Measurements from ENCODE around the gene TMEM51.
A peak's percentile ranks its signal among the peaks of the same experiment; 100 is the strongest.
"Not testable (repeated sequence)": the region's sequence is repeated elsewhere in the genome, so short reads cannot be mapped to it uniquely, and the experiment has no call there.

Gene TMEM51

DNA sequence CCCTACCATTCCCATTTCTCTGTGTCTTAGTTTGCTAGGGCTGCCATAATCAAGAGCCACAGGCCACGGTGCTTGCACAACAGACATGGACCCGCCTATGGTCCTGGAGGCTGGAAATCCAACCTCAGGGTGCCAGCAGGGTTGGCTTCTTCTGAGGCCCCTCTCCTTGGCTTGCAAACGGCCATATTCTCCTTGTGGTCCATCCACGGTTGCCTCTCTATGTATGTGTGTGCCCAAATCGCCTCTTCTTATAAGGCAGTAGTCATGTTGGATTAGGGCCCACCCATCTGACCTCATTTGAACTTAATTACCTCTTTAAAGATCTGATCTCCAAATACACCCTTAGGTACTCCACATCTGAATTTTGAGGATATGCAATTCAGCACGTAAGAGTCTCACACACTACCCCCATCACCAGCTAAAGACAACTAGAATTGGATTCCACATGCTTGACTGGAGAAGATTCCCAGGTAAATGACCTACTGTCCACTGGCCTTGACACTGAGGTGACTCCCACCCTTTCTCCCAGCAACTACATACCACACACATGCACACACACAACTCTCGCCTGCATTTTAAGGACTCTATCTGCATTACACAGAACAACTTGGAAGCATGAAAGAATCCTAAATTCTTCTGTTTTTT is 28.3 kb upstream of the TMEM51 start:
- DNase-seq: no peak

DNA sequence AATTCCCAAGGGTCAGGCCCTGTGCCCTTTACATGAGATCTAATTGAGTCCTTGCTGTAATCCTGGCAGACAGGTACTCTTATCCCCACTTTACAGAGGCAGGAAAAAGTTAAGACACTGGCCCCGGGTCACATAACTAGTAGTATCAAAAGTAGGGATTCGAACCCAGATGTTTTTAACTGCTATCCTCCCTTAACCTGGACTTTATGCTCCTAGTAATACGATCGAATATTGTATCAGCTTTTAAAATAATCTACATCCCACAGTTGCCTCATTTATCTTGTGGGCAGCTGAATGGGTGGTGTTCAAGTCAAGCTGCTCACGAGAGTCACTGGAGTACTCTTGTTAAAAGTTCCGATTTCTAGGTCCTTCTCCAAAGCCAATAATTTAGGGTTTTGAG is 25.5 kb upstream of the TMEM51 start:
- no peak for DNase-seq

DNA sequence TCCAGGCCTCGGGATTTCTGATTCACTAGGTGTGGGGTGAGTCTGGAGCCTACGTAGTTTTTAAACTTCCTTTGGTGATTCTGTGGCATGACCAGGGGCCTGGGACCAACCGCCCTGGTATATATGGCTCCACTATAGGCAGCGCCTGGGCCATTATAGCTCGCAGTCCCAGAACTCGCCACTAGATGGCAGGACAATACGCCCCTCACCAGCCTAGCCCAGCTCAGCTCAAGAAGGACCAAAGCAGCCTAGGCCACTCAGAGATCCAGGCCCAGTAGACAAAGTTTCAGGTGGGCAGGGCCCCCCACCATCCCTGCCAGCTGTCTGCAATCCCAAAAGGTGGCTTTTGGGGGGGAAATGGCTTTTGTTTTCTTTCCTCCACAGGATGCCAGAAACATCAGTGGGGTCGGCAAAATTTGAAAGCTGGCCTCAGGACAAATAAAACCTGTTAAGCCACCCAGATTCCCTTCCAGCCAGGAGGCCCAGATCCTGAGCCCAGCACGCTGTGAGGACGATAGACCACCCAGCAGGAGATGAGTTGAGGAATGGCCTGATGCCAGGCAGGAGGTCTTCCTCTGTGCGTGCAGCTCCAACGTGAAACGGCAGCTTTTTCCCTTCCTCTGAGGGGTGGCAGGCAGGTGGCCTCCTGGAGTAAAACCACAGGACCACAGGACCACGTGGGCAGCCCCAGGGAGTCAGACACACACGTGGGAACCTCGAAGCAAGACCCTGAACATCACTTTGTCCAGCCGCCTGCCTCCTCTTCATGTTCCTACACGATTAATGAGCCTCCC is 24.8 kb upstream of the TMEM51 start:
- peak in 37 of 51 donors; percentile 2 to 67 (median 14) for DNase-seq

DNA sequence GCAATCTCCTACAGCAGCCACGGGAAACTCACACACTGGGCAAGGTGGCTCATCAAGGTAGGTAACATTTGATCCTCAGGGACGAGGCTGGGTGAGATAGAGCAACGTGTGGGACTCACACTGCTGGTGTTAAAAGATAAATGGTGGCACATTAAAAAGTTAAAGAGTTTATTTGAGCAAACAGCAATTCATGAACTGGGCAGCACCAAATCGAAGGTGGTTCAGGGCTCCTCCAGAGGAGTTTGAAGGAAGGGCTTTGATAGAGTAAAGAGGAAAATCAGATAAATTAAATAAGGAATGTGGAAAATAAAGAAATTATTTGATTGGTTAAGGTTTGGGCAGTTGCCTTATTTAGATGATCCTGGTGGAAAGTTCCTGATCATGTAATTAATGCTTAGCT is 23.6 kb upstream of the TMEM51 start:
- no peak for DNase-seq

DNA sequence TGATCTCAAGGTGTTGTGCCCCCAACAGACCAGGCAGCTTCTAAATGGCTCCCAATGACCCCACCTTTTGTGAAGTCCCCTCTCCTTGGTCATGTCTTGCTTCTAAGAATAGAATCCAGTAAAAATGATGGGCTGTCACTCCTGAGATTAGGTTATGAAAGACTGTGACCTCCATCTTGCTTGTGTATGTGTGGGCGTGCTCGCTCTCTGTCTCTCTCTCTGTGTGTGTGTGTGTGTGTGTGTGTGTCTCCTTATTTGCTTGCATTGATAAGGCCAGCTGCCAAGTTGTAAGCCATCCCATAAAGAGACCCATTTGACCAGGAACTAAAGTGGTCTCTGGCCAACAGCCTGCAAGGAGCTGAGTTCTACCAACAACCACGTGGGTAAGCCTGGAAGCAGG is 22.9 kb upstream of the TMEM51 start:
- no peak for DNase-seq

DNA sequence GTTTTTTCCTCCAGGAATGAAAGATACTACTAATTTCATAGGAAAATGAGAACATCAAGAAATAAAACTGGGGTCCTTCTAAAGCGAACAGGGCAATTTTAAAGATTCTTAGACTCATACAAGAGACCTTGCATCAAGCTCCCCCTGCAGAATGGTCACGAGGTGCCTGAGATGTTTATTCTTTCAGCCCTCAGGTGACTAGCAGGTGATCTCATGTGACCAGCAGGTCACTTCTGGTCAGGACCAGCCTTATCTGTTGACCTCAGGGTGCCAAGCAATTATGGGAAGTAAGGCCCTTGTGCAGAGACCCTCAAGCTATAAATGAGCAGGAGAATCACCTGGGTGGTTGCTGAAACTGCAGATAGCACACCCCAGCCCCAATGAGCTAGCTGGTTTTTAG is 20.6 kb upstream of the TMEM51 start:
- no peak for DNase-seq

DNA sequence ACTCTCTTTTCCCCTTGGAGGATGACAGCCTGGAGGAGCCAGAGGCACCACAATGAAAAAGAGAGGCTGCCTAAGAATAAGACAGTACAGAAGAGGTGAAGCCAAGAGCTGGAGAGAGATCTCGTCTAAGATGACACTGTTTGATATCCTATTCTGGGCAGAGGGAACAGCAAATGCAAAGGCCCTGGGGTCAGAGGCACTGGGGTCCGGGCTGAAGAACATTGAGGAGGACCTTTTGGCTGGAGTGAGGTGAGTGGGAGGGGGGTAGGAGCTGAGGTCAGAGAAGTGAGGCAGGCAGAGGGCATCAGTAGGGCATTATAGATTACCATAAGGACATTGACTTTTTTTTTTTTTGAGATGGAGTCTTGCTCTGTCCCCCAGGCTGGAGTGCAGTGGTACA is 19.3 kb upstream of the TMEM51 start:
- no peak for DNase-seq

DNA sequence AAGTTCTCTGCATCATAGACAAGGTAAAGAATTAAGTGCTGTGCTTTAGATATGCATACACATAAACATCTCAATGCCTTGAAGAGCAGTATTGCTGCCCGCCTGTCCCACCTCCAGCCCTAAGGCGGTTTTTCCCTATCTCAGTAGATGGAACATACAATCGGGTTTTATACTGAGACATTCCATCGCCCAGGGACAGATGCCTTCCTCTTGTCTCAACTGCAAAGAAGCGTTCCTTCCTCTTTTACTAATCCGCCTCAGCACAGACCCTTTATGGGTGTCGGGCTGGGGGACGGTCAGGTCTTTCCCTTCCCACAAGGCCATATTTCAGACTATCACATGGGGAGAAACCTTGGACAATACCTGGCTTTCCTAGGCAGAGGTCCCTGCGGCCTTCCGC is 17.9 kb upstream of the TMEM51 start:
- DNase-seq: not testable (repeated sequence)

DNA sequence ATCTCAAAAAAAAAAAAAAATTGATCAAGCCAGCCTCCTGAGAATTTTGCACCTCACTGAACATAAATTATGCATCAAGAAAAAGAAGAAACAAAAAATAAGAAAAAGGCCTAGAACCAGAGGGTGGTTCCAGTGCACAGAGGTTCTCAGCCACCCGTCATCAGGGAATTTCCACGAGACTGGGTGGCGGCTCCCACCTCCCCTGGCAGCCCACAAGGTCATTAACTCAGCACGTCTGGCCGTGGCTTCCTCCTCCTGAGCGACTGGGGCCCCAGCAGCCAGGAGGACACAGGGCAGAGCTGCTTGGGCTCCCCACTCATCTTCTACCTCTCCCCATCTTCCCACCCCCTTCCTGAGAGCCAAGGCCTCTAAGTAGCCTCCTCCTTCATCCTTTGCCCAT is 15.7 kb upstream of the TMEM51 start:
- DNase-seq: no peak

DNA sequence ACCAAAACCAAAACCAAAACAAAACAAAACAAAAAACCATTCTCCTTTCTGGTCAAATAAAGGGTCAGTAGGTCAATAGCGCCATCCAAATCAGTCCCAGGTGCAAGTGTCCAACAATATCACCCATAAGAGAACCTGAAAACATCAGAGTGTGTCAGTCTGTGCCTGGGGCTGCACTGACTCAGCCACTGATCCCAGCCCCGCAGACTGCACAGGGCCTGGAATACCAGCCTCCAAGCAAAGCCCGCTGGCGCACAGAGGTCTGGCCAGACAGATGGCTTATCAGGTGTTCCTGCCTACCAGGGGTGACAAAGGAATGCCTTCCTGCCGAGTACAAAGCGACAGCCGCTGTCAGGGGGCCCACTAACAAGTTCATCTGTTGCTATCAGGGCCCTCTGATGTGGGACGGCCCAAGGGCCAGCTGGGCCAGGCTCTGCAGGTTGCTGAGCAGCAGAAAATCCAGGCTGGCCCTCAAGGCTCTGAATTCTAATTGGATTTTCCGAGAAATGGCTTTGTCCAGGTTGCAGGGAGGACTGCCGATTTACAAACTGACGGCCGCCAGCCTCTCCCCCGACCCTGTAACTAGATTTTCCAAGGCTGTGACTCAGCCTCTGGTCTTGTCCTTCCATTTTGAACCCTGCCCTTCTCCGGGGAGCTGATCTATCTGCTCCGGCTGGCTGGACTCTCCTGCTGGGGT is 13.7 kb upstream of the TMEM51 start:
- DNase-seq: no peak

DNA sequence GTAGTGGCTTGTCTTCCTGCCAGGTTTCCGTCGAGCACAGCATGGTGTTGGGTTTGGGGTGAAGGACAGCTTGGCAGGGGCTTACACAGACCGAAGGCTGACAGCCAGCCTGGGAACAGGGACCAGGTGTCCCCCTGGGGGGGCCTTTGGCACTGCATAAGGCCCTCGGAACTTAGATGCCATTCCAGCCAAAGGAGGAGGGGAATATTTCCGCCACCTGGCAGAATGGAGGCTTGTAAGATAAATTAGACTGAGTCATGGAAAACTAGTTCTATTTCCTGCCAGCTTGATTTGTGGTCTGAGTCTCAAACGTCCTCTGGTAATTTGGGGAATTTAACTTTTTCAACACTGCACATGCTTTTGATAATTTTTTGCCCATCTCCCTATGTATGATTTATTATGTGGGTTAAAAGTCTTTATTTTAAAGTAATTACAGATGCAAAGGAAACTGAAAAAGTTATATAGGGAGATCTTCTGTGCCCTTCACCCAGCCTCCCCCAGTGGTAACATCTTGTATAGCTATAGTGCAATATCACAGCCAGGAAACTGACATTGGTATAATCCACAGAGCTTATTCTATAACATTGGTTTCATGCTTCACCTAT is 11.5 kb upstream of the TMEM51 start:
- no peak for DNase-seq

DNA sequence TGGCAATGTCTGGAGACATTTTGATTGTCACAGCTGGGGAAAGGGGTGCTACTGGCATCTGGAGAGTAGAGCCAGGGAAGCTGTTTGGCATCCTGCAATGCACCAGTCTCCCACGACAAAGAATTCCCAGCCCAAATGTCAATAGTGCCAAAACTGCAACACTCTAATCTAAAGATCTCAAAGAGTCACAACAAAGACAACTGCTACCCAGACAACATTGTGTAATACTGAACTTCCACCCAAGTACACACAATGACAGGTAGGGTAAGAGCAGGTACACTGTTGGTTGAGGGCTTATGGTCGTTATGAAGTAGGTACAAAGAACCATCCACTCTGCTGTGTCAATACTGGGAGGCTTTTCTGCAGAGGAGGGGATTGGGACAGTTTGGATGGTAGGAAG is 8.2 kb upstream of the TMEM51 start:
- DNase-seq: no peak

DNA sequence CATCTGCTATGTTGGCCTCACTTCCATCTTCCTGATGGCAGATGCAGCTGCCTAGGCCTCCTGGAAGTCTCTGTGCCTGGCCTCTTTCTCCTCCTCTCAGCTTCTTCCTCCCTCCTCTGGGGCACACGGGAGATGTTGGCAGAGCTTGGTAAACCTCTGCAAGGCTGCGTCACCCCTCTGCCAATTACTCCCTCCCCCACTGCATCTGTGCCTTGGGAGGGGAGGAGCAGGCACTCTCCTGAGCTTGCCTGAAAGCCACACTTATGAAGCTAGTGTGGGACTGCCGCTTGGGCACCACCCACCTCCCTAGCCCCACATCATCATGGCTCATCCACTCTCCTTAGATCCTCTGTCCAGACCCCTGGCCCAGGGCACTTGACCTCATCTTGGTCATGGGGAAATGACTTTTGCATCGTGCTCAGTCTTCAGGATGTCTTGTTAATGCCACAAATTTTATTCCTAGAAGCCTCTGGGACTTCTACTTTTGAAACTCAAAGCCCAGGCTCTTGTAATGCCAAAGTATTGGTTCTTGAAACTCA is 7.3 kb upstream of the TMEM51 start:
- DNase-seq: no peak

DNA sequence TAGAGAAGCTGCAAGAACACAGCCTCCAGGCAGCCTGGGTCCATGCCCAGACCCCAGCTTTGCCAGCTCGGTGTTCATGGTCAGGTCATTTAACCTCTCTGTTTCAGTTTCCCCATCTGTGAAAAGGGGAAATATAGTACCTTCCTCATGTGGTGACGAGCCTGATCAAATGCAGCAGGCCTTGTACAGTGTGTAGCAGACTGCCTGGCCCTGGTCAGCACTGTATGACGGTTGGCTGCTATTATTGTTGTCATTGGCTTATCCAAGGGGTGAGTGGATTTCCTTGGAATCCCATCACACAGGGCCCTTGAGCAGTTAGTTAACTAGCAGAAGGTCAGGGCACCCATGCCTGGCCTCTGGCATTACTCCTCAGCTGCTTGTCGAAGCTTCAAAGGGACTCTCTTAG is 6.6 kb upstream of the TMEM51 start:
- no peak for DNase-seq

DNA sequence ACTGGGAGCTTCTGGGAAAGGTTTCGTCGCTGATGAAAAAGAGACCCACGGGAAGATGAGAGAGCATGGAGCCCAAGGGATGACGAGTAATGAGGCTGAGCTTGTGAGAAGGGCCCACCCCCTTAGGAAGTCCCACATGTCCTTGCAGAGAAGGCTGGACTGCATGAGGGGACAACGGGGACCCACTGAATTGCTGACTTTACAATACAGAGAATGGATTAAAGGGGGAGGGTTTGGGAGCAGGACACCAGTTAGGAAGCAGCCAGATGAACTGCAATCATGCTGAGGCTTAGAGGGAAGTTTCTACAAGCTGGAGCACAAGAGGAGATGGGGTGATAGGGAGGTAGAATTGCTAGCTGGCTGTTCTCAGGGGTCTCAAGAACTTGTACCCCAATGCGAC is 5.5 kb upstream of the TMEM51 start:
- no peak for DNase-seq

DNA sequence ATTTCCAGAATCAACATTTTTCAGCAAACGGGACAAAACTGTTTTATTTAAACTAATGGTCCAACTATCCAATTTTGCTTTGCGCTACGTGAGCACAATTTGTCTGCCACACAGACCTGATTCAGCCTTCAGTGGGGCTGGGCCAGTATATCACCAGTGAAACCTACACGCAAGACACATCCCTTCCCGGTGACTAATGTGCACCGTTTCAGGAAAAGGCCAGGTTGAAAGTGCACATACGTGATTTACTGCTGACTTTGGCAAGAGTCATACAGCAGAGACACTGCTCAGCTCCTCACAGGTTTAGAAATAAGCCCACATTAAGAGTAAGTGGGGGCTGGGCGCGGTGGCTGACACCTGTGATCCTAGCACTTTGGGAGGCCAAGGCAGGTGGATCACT is 5.1 kb upstream of the TMEM51 start:
- no peak for DNase-seq

DNA sequence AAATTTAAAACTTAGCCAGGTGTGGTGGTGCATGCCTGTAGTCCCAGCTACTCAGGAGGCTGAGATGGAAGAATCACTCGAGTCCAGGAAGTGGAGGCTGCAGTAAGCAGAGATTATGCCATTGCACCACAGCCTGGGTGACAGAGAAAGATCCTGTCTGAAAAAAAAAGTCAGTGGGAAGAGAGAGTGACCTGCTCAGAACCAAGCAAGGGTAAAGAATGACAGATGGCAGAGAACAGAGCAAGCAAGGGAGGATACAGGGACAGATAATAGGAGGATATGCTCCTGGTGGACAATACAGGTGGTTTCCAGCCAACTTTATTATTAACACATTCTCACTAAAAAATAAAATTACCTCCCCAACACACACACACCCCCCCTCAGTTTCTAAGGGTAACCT is 4.6 kb upstream of the TMEM51 start:
- no peak for DNase-seq

DNA sequence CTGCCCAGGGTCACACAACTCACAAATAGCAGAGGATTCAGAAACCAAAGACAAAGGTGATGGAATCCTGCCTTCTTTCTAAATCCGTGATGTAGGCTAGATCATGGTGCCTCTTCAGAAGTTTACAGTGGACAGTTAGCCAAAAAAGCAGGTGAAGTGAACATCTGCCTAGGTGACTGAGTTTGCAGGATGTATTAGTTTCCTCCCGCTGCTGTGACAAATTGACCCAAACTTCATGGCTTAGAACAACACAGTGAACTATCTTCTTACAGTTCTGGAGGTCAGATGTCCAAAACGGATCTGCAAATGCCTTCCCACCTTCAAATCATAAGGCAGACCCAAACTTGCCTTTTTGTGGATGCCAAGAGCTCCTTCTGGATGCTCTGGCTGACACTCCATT is 3.2 kb upstream of the TMEM51 start:
- DNase-seq: no peak

DNA sequence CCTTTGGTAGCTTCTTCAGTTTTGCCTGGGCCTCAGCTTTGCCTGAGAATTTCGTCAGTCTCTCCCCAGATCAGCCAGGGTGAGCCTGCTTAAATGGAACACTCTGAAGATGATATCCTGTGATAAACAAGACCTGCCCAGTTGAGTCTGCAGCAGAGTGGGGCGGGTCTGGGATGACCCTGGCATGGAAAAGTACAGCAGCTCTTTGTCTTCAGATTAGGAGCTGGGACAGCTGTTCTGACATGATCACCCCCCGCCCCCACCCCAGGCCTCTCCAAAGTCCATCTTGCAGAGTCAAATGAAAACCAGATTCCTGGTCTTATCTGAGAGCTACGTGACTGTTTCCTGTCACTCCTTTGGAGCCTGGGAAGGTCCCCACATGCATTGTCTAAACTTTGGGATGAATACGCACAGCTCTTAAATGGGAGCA is 2.2 kb upstream of the TMEM51 start:
- DNase-seq: no peak

DNA sequence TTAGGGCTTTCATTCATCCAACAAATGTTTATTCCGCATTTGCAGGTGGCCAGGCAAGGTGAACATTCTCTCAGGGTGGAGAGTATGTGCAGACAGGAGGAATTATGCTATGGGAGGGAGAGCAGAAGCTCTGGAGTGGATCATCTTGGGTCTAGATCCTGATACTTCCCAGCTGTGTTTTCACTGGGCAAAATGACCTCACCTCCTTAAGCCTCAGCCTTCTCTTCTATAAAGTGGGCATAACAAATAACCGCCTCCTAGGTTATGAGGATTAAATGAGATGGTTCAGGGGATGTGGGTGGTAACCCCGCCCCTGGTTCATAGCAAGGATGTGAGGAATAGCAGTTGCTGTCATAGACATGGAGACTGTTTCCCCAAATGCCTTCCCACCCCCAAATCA is 1.7 kb upstream of the TMEM51 start:
- no peak for DNase-seq

DNA sequence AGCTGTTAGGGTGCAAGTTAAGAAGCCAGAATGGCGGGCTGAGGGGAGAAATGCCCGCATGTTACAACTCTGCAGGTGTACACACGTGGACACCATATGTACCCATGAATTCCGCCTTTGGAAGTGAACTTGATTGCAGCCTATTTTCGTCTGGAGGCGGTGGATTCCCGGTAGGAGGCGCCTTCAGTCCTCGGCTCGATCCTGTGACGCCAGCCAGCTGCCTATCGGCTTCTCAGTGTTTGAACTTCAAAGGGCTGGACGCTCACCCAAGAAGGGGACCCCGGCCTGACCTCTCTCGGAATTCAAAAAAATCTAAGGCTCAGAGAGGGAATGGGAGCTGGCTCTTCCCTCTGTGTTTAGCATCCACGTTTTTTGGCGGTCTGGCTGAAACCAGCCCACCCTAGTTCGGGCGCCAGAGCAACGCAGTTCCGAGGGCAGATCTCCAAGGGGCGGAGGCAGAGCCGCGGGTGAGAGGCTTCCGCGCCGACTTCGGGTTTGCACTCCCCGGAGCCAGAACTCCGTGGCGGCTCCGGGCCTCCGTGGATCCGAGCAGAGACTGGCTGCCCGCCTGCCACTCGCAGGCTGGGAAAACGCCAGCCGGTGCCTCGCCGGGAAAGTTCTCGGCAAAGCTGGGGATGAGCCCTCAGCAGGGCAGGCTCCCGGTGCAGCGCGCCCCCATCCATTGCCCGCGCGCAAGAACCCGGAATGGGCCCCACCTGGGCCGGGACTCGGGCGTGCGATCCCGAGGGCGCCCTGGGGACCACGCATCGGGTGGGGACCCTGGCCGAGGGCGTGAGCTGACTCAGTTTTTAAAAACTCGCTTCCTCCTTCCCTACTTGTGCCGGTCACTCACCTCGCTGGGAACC is 996 bp upstream of the TMEM51 start:
- DNase-seq: peak in 46 of 51 donors; percentile 21 to 81 (median 60)

All from hypothalamus (tissue), 51 donors.